Dendritic cell treated with granulocyte-macrophage colony-stimulating factor and Interleukin-4, amounts not matched to agents 40 ng/mL and 50 ng/mL, for 4 days (primary cell): Measurements from ENCODE around the gene ADNP2.

Experiments
- H3K27ac Mint-ChIP-seq: one replicate; pipeline ENCODE4 v1.8.0; 2022; ENCODE audit warnings: mild to moderate bottlenecking, mixed read lengths
- H3K27me3 Mint-ChIP-seq: one replicate; pipeline ENCODE4 v1.8.0; 2022; ENCODE audit warnings: mild to moderate bottlenecking, mixed read lengths
- H3K36me3 Mint-ChIP-seq: one replicate; pipeline ENCODE4 v1.8.0; 2022; ENCODE audit warnings: low read depth, mixed read lengths
- H3K4me1 Mint-ChIP-seq: one replicate; pipeline ENCODE4 v1.8.0; 2022; ENCODE audit warnings: low read depth, mixed read lengths
- H3K4me3 Mint-ChIP-seq: one replicate; pipeline ENCODE4 v1.8.0; 2022; ENCODE audit warnings: mild to moderate bottlenecking, moderate library complexity, mixed read lengths
- H3K9me3 Mint-ChIP-seq: one replicate; pipeline ENCODE4 v1.8.0; 2022; ENCODE audit warnings: mixed read lengths
- intact Hi-C: fragments of 100-400 bp; cut with micrococcal nuclease; formaldehyde crosslinking; loops from one replicate; pipeline ENCODE4 v1.15.0; 2022

The ADNP2 gene

DNA sequence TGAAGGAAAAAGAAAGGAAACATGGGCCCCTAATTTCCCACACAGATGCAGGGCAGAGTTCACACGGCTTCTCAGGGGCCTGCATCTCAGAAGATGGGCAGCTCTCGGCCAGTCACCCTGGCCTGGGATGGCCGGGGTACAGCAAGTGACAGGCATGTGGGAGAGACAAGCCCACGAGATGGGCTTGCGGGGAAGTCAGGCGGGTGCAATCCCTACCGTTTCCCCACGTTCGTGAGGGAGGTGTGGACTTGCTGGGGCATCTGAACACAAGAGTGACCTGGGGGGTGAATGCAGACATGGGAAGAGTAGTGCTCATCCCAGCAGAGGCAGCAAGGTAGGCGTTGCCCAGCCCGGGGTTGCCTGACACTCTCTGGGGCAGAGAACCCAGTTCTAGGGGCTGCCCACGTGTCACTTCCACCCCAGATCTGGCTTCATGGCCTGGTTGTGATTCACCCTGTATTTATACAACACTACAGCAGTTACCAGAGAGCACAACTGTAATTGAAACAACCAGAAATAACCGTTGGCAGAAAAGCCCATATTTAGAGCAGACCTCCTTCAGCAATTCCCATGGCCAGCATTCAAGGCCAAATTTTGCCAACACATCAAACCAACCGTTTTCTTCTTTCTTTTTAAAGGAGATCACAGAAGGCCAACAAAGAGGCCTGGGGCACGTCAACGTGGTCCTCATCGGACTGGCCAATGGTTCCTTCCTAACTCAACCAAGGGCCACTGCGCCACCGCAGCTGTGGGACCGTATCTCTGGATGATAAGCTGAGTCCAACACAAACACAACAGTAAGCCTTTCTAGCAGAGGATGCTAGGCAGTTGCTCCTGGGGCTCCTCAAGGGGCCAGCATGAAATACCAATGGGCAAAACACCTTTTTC lies 79.8 kb downstream of the ADNP2 start:
- intact Hi-C loops = no loop called here
- Mint-ChIP-seq H3K27me3 (peaks cover 5% of the 10 kb centered on the region), H3K4me3 (no peak overlapping the region), H3K4me1 (peaks cover 4% of the 10 kb centered on the region), H3K27ac (no peak overlapping the region), H3K36me3 (no peaks in the 10 kb centered on the region), H3K9me3 (peaks cover 8% of the 10 kb centered on the region)

DNA sequence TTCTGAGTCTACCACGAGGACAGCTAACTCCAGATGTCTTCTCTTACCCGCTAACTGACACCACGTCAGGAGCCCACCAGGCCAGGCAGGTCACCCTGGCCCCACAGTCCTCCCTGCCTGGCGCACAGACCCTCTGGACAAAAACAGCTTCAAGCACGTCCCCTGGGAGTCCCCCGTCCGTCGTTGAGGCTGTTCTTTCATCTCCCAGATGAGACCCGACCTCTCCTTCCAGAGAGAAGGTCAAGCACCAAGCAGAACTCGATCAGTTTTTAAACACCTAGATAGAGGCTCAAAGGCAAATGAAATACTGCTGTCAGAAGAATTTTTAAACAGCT lies 80.4 kb downstream of the ADNP2 start:
- no peaks in the 10 kb centered on the region for H3K36me3 Mint-ChIP-seq
- no peak overlapping the region for H3K4me3 Mint-ChIP-seq
- H3K9me3 Mint-ChIP-seq = peaks cover 8% of the 10 kb centered on the region
- H3K27me3 Mint-ChIP-seq = peaks cover 5% of the 10 kb centered on the region
- intact Hi-C loops = no loop called here
- no peak overlapping the region for H3K27ac Mint-ChIP-seq
- H3K4me1 Mint-ChIP-seq = peaks cover 5% of the 10 kb centered on the region
